Hematopoietic multipotent progenitor cell treated with erythropoietin and hydrocortisone succinate and interleukin-3 and kit ligand, for 17 days (in vitro differentiated cells): ENCODE results near the gene ST6GALNAC2.
"Not testable (repeated sequence)": the region's sequence is repeated elsewhere in the genome, so short reads cannot be mapped to it uniquely, and the experiment has no call there.

Experiments used
- DNase-seq: peaks from one replicate; pipeline ENCODE4 v3.0.0-alpha.2; 2015; ENCODE audit warnings: low spot score

Gene ST6GALNAC2

DNA sequence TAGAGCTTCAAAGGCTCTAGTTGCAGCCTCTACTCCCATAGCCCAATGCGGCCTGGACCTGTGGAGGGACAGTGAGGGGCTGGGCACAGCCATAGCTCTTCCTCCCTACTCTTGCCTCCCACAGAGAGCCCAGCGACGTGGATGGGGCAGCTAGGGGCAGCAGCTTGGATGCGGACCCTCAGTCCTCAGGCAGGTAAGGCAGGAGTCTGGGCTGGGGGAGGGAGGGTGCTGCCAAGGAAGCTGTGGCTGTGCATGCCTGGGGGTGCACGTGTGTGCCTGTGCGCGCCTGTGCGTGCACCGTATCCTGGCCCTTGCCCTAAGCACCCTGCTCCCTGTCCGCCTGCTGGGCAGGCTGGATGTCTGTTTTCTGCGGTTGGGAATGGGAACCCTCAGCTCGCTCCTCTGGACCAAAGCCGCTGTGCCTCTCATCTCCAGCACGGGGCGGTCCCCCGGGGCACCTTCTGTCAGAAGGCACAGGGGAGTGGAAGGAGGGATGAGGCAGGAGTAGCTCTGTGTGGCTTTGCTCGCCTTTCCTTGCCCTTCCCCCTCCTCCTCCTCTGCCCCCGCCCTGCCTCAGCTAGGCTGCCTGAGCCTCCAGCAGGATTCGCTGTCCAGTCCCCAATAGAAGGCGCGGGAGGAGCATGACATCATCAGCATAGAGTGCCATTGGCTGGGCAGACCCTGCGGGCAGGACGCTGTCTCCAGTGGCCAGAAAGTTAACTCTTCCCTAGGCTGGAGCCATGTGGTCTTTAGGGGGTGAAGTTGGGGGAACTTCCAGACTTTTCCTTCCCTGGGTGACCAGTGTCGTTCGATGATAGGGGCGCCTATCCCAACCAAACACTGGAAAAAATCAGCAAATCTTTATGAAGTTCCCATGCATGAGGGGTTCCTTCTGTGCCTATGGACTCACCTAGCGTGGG, 45.0 kb downstream of the ST6GALNAC2 start:
- no peak for DNase-seq

GRCh38 chr17:76539631-76540271, 45.9 kb downstream of the ST6GALNAC2 start, which contains the start of gene PRCD:
TSS of gene PRCD (plus strand) at chr17:76540044. CDS start at chr17:76540142, 98 bp downstream.
- DNase-seq: no peak

DNA sequence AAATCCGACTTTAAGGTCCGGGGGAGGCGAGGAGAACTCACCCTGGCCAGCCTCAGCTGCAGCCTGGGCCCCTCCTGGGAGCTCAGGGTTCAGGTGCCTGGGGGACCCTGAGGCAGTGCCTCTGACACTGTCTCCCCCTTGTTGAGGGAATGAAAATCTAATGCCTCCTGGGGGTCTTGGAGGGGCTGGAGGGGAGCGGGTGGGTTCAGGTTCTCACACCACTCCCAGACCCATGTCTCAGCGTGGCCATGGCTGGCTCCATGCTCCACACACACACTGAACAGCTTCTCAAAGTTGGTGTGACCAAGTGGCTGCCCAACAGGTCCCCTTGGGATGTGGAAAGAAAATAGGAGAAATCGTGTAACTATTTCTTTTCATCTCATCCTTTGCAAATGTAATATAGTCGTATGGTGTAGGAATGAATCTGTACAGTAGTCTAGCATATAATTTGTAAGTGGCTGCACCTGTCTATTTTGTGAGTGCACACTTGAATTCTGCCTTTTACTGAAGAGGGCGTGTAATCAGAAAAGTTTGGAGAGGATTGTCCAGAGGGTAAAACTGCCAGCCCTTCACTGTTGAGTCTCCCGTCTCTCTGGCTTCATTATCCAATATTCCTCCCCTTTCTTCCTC, 46.6 kb downstream of the ST6GALNAC2 start:
- DNase-seq: no peak

DNA sequence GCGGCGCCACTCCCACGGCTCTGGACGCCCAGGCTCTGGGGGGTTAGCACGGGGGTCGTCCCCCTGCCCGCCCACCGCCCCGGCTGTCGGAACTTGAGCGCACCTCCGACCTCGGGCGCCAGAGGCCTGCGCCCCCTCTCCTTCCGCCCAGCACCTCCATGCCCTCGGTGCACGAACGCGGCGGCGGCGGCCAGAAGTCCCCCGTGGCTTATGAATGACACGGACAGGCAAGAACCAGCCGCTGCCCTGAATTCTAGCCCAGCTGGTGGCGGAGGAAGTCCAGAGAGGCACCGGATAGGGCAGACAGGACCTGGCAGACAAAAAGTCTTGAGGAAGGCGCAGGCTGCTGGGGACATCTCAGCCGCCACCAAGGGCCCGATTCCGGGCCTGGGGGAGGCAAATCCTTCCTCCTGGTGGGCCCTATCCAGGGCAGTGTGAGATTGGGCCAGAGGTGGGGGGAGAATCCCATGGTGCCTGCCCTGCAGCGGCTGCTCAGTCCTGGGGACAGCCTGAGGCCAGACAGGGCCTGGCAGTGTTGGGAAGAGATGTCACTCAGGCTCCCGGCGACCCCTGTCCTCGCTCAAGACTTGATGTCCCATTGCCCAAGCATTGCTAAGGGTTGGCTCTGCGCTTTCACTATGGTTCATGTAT, 47.3 kb downstream of the ST6GALNAC2 start:
- DNase-seq: no peak

DNA sequence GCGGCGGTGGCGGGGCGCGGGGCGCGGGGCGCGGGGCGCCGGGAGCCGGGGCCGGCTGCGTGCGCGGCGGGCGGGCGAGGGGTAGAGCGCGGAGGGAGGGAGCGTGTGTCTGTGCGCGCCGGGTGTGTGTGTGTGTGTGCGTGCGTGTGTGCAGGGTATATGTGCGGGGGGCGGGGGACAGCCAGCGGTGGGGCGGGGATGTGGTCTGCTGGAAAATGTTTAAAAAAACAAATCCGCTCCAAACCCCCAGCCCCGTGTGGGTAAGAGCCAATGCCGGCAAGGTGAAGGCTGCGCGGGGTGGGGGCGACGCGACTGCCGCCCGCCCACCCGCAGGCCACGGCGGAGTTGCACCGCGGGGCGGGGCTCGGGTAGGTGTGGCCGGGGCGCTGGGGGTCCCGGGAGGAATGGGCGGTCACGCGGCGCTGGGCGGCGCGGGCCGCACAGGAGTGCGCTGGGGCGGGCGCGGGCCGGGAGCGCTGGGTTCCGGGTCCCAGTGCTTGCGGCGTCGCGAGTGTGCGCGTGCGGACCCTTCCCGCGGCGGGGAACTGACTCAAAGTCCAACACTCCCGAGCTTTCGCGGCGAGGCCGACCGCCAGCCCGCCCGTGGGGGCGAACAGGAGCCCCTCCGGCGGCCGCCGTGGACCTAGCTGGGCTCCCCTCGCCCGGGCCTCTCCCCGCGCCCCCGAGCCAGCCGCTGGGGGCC, 47.9 kb downstream of the ST6GALNAC2 start, which contains the start of gene CYGB:
Gene CYGB (minus strand): TSS at position 132 of the 703 bp plus-strand sequence. CDS start 167 bp downstream, outside the sequence.
- DNase-seq: no peak

DNA sequence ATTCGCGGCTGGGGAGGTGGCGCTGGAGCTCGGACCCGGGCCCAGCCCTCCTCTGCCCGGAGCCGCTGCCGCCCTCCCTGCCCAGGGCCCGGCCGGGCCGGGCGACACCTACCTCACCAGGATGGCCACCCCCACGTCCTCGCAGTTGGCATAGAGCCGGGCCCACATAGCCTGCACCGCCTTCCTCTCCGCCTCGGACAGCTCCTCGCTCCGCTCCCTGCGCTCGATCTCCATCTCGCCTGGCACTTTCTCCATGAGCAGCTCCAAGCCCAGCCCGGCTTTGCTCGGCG, 48.4 kb downstream of the ST6GALNAC2 start:
- no peak for DNase-seq

- no peak for DNase-seq
Observed at GRCh38 chr17:76536511-76537287, 49.0 kb downstream of the ST6GALNAC2 start.

GRCh38 chr17:76535788-76536510, 49.7 kb downstream of the ST6GALNAC2 start:
- DNase-seq: no peak

GRCh38 chr17:76534831-76535732, 50.6 kb downstream of the ST6GALNAC2 start:
- no peak for DNase-seq

DNA sequence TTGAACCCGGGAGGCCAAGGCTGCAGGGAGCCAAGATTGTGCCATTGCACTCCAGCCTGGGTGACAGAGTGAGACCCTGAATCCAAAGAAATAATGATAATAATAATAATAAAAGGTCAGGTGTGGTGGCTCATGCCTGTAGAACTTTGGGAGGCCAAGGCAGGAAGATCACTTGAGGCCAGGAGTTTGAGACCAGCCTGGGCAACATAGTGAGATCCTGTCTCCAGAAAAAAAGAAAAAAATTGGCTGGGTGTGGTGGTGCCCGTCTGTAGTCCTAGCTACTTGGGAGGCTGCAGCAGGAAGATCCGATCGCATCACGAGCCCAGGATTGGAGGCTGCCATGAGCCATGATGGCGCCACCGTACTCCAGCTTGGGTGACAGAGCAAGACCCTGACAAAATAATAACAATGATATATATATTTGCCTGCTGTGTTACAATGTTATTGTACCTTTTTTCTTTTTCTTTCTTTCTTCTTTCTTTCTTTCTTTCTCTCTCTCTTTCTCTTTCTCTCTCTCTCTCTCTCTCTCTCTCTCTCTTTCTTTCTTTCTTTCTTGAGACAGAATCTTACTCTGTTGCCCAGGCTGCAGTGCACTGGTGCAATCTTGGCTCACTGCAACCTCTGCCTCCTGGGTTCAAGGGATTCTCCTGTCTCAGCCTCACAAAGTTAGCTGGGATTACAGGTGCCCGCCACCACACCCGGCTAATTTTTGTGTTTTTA, 51.9 kb downstream of the ST6GALNAC2 start:
- not testable (repeated sequence) for DNase-seq

DNA sequence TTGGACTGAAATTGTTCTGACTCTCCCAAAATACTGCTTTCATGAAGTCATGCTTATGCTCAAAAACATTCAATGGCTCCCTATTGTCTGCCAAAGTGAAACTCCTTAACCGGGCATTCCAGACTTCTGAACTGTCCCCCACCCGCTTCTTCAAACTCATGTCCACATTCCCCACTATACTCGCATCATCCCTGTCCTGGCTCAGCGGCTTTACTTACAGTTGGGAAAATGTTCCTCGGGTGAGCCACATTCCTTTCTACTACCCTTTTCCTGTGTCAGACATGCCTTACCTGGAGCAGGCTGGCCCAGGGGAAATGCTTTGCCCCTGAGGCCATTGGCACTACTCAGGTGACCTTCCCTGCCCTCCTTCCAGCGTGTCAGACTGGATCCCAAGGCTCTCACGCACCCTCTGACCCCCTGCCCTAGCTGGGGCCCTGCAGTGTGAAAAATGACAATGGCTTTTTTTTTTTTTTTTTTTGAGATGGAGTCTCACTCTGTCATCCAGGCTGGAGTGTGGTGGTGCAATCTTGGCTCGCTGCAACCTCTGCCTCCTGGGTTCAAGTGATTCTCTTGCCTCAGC, 53.5 kb downstream of the ST6GALNAC2 start:
- DNase-seq: no peak

DNA sequence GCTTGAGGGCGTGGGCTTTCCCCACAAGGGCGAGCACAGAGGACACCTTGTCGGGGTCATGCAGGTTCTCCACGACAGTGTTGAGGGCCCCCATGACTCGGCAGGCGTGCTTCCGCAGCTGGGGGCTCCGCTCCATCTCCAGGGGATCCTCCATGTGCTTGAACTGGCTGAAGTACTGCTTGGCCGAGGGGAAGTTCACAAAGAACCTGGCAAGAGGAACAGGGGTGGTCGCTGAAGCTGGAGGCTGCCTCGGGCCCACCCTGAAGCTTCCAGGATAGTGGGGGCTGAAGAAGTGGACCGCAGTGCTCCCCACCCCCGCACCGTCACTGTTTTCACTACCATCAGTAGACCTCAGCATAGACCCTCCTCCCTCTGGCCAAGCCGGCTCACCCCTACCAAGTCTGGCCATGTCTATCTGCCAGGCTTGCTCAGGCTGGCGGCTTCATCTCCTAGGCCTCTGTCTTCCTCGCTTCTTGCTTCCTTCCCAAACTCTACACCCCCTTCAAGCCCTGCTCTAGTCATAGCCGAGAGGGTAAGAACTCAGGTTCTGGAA, 54.1 kb downstream of the ST6GALNAC2 start:
- DNase-seq: no peak

- no peak for DNase-seq
Observed at GRCh38 chr17:76530811-76531485, 54.7 kb downstream of the ST6GALNAC2 start.

DNA sequence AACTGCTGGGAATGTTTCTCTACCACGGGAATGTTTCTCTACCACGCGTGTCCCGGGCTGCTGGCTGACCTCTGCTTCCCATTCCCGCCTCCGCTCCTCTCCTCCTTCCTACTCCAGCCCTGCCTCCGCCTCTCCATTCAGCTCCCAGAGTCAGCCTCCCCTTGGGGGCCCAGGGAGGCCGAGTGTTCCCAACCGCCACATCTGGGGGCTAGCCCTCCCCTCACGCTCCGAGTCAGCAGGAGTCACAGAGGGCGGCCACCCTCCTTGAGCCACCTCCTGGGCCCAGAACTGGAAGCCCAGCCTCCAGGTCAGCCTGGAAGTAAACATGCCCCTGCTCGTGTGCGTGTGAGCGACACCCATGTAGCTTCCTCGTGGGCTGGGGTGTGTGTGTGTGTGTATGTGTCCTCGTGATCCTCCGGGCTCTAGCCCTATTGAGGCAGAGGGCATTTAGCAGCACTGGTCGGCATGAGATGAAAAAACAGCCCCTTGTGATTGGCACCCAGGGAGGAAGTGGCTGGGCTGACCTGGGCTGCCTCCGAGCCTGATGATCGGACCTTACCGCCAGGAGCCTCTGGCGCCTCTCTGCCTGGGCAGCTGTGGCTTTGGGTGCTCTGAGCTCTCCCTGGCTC, 55.5 kb downstream of the ST6GALNAC2 start:
- DNase-seq: no peak

DNA sequence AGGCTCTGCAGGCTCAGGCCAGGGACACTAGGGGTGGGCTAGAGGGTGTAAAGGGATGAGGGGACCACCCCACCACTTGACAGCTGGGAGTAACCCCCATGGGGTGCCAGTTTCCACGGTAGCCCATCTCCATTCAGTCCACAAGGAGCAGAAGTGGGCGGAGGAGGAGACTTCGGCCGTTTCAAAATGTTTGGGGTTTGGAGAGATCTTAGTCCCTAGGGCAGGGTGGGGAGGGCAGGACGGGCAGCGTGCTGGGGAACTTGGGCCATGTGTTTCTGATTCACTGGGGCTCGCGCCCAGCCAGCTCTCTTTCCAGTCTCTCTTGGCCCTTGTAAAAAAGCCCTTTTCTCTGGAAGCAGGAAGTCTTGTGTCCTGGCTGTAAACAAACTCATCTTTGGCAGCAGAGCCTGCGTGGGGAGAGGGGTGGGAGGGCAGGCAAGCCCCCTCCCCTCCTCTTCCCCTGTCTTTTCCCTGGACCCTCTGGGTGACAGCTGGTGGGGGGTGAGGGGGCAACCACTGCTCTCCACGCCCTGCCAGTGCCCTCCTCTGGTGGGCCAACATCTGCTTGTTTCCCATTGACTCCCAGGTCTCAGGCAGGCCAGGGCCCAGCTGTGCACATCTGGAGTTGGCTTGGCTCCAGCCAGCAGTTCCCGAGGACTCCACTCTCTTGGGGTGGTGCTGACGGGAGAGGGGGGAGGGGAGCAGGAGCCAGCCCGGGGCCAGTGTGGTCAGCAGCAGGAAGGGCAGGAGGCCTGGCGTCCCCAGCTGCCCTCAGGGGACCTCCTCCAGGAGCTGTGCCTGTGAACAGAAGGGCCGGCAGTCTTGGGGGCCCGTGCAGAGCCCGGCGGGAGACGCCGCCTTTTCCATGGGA, 56.2 kb downstream of the ST6GALNAC2 start:
- DNase-seq: no peak
